Measurements from ENCODE around the gene OLR1.

The OLR1 gene

DNA sequence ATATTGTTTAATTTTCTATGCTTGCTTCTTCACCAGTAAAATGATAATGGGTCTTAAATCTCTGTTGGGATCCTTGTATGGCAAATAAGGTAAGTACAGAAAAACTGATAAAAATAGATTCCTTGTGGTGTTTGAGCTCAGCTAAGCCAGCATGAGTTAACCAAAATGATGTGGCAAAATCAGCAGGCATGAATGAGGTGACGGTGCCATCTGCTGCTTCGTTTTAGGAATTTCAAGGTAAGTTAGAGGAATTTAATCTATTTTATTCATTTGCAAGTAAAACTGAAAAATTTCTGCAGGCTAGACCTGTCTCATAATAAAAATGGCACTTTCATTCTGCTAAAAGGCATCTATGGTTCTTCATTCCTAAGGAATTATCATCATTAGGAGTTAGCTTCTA, 31.9 kb downstream of the OLR1 start:
- H3K4me3 Mint-ChIP-seq = no peak overlapping the region
- no peaks in the 10 kb centered on the region for H3K4me1 Mint-ChIP-seq
- no peak overlapping the region for H3K27ac Mint-ChIP-seq
- H3K9me3 Mint-ChIP-seq = no peaks in the 10 kb centered on the region
- H3K36me3 Mint-ChIP-seq = no peaks in the 10 kb centered on the region
- no peaks in the 10 kb centered on the region for H3K27me3 Mint-ChIP-seq

DNA sequence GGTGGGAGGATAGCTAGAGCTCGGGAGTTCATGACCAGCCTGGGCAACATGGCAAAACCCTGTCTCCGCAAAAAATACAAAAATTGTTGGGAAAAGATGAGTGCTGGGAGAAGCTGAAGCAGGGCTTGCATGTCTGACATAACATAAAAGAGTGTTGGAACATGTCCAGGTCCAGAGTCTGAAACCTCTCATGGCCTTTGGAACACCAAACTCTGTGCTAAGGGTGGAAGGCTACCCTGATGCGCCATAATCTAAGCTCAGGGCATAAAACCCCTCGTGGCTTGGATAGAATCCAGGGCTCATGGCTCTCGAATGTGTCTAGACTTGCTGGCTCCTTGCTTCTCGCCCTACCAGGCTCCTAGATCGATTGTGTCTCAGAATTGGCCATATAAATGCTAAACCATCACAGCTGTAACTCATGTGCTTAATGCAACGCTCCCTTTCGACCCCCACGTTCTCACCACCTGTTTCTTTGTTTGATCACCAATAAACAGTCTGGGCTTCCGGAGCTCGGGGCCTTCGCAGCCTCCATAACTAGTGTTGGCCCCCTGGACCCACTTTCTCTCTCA, 35.2 kb downstream of the OLR1 start:
- H3K4me1 Mint-ChIP-seq = no peaks in the 10 kb centered on the region
- H3K27ac Mint-ChIP-seq = no peak overlapping the region
- no peak overlapping the region for H3K4me3 Mint-ChIP-seq
- H3K27me3 Mint-ChIP-seq = no peaks in the 10 kb centered on the region
- H3K9me3 Mint-ChIP-seq = no peaks in the 10 kb centered on the region
- H3K36me3 Mint-ChIP-seq = no peaks in the 10 kb centered on the region

GRCh38 chr12:10135126-10135525, 36.8 kb downstream of the OLR1 start:
- no peak overlapping the region for H3K27ac Mint-ChIP-seq
- H3K9me3 Mint-ChIP-seq = no peaks in the 10 kb centered on the region
- H3K4me1 Mint-ChIP-seq = peaks cover 11% of the 10 kb centered on the region
- no peaks in the 10 kb centered on the region for H3K36me3 Mint-ChIP-seq
- no peaks in the 10 kb centered on the region for H3K27me3 Mint-ChIP-seq
- H3K4me3 Mint-ChIP-seq = no peak overlapping the region

- H3K9me3 Mint-ChIP-seq = no peaks in the 10 kb centered on the region
- H3K36me3 Mint-ChIP-seq = no peaks in the 10 kb centered on the region
- peaks cover 23% of the 10 kb centered on the region for H3K4me1 Mint-ChIP-seq
- no peaks in the 10 kb centered on the region for H3K27me3 Mint-ChIP-seq
- no peak overlapping the region for H3K27ac Mint-ChIP-seq
- H3K4me3 Mint-ChIP-seq = no peak overlapping the region
Measured at GRCh38 chr12:10132850-10133370, 39.0 kb downstream of the OLR1 start.

- H3K4me1 Mint-ChIP-seq = peaks cover 23% of the 10 kb centered on the region
- no peaks in the 10 kb centered on the region for H3K9me3 Mint-ChIP-seq
- H3K4me3 Mint-ChIP-seq = no peak overlapping the region
- H3K27ac Mint-ChIP-seq = no peak overlapping the region
- H3K36me3 Mint-ChIP-seq = no peaks in the 10 kb centered on the region
- no peaks in the 10 kb centered on the region for H3K27me3 Mint-ChIP-seq
Measured at GRCh38 chr12:10131111-10131690, 40.7 kb downstream of the OLR1 start.

DNA sequence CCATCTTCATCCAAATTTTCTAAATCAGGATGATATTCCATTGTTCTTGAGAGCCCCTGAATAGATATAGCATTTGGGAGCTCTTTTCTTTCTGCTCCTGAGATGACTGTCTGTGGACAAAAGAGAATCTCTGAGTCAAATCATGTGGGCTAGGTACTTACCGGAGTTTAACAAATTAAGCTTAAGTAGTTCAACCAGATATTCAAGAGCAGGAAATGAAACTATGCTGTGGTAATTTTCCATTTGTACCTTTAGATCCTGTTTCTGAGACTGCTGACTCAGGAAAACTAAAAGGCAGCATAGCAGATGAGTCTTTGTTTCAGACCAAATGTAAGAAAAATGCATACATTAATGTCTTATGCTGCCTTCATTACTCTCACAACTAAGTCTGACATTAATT, 41.9 kb downstream of the OLR1 start, which contains the start of gene CLEC7A:
Gene CLEC7A (minus strand): TSS at position 158 of the 400 bp plus-strand sequence. CDS start 117 bp downstream, at position 41.
- Mint-ChIP-seq H3K27me3 (peaks cover 1% of the 10 kb centered on the region), H3K4me3 (no peak within 1 kb of the TSS), H3K9me3 (no peaks in the 10 kb centered on the region), H3K36me3 (no peaks in the 10 kb centered on the region), H3K4me1 (peaks cover 23% of the 10 kb centered on the region), H3K27ac (no peak within 1 kb of the TSS)

GRCh38 chr12:10128687-10129086, 43.2 kb downstream of the OLR1 start:
- Mint-ChIP-seq H3K9me3 (no peaks in the 10 kb centered on the region), H3K4me1 (peaks cover 23% of the 10 kb centered on the region), H3K4me3 (no peak overlapping the region), H3K27ac (peak overlapping the region; percentile 26), H3K36me3 (no peaks in the 10 kb centered on the region), H3K27me3 (peaks cover 1% of the 10 kb centered on the region)

DNA sequence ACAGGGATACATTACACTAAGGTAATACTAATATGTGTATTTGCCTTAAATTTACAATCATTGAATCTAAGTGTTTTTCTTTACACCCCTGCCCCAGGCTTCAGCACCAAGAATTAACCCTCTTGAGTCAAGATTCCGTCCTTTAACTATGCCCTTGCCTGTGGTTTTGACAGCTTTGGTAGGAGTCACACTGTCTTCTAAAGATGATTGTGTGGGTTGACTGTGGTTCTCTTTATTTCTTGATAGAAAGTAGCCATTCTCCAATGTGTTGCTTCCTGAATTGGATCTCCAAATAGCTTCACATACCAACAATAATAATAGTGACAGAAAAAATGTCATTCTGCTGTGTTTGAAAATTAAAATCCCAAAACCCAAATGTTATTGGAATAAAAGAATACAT, 45.5 kb downstream of the OLR1 start:
- peaks cover 23% of the 10 kb centered on the region for H3K4me1 Mint-ChIP-seq
- no peaks in the 10 kb centered on the region for H3K36me3 Mint-ChIP-seq
- H3K4me3 Mint-ChIP-seq = no peak overlapping the region
- peaks cover 1% of the 10 kb centered on the region for H3K27me3 Mint-ChIP-seq
- H3K9me3 Mint-ChIP-seq = no peaks in the 10 kb centered on the region
- no peak overlapping the region for H3K27ac Mint-ChIP-seq

DNA sequence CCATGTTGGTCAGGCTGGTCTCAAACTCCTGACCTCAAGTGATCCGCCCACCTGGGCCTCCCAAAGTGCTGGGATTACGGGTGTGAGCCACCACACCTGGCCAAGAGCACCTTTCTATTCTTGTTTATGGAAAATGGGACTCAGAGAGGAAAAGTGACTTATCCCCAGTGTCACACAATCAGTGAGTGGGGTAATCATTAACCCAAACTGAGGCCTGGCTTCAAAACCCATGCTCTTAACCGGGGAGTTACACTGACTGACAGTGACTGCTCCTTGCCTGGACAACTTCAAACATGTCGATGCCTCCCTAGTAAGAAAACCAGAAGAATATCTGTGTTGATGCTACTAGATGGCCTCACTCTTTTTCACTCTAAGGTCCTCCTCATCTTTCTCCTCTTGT, 49.2 kb downstream of the OLR1 start:
- H3K4me3 Mint-ChIP-seq = no peak overlapping the region

DNA sequence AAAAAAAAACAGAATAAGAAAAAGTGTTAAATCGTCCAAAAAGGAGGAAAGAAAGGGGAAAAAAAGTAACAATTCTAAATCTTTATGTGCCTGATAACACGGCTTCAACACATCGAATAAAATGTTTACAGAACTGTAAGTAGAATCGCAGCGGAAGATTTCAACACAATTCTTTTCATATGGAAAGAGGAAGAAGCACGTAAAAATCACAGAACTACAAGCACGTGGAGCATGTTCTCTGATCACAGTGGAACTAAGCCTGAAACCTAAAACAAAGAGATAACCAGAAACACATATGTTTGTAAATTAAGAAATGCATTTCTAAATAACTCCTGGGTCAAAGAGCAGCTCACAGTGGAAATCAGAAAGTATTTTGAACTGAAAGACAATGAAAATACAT, 50.7 kb downstream of the OLR1 start:
- no peak overlapping the region for H3K4me3 Mint-ChIP-seq
- no peak overlapping the region for H3K27ac Mint-ChIP-seq
- no peaks in the 10 kb centered on the region for H3K9me3 Mint-ChIP-seq
- no peaks in the 10 kb centered on the region for H3K36me3 Mint-ChIP-seq
- H3K27me3 Mint-ChIP-seq = peaks cover 3% of the 10 kb centered on the region
- no peaks in the 10 kb centered on the region for H3K4me1 Mint-ChIP-seq

More for the DNA sequence above, 49.2 kb downstream of the OLR1 start:
- H3K9me3 Mint-ChIP-seq = no peaks in the 10 kb centered on the region
- no peaks in the 10 kb centered on the region for H3K36me3 Mint-ChIP-seq
- H3K27ac Mint-ChIP-seq = peak overlapping the region; percentile 84
- peaks cover 3% of the 10 kb centered on the region for H3K27me3 Mint-ChIP-seq
- H3K4me1 Mint-ChIP-seq = no peaks in the 10 kb centered on the region

GRCh38 chr12:10119066-10119465, 52.9 kb downstream of the OLR1 start:
- H3K4me1 Mint-ChIP-seq = no peaks in the 10 kb centered on the region
- no peaks in the 10 kb centered on the region for H3K36me3 Mint-ChIP-seq
- no peak overlapping the region for H3K27ac Mint-ChIP-seq
- no peaks in the 10 kb centered on the region for H3K9me3 Mint-ChIP-seq
- H3K27me3 Mint-ChIP-seq = peaks cover 2% of the 10 kb centered on the region
- H3K4me3 Mint-ChIP-seq = no peak overlapping the region

DNA sequence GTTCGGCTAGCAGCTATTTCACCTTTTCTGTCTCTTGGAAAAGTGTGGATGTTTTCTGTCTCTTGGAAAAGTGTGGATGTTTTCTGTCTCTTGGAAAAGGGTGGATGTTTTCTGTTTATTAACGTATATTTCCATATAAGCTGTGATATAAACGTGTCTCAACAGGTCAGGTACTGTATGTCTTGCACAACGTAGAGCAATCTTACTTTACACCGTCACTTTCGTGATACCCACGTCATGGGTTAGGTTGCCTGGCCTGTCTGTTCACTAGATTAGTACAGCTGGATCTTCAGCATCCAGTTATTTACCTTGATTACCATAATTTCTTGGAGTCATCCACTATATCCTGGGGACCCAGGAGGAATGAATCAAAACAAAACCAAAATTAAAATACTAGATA, 56.0 kb downstream of the OLR1 start:
- Mint-ChIP-seq H3K27ac (no peak overlapping the region), H3K36me3 (no peaks in the 10 kb centered on the region), H3K9me3 (no peaks in the 10 kb centered on the region), H3K27me3 (peaks cover 2% of the 10 kb centered on the region), H3K4me1 (no peaks in the 10 kb centered on the region), H3K4me3 (no peak overlapping the region)

GRCh38 chr12:10115311-10115710, 56.6 kb downstream of the OLR1 start:
- Mint-ChIP-seq H3K36me3 (no peaks in the 10 kb centered on the region), H3K27me3 (peaks cover 2% of the 10 kb centered on the region), H3K4me3 (no peak overlapping the region), H3K9me3 (no peaks in the 10 kb centered on the region), H3K4me1 (no peaks in the 10 kb centered on the region), H3K27ac (no peak overlapping the region)

- Mint-ChIP-seq H3K9me3 (no peaks in the 10 kb centered on the region), H3K27ac (no peak overlapping the region), H3K36me3 (no peaks in the 10 kb centered on the region), H3K4me3 (no peak overlapping the region), H3K27me3 (peaks cover 3% of the 10 kb centered on the region), H3K4me1 (no peaks in the 10 kb centered on the region)
Measured at GRCh38 chr12:10113920-10114319, 58.0 kb downstream of the OLR1 start.

DNA sequence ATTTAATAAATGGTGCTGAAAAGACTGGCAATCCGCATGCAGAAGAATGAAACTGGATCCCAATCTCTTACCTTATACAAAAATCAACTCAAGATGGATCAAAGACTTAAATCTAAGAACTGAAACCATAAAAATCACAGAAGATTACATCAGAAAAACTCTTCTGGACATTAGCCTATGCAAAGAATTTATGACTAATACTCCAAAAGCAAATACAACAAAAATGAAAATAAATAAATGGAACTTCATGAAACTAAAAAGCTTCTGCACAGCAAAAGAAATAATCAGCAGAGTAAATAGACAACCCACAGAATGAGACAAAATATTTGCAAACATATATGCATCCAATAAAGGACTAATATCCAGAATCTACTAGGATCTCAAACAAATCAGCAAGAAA, 58.9 kb downstream of the OLR1 start:
- H3K9me3 Mint-ChIP-seq = no peaks in the 10 kb centered on the region
- H3K36me3 Mint-ChIP-seq = no peaks in the 10 kb centered on the region
- no peaks in the 10 kb centered on the region for H3K4me1 Mint-ChIP-seq
- H3K27me3 Mint-ChIP-seq = peaks cover 1% of the 10 kb centered on the region
- no peak overlapping the region for H3K4me3 Mint-ChIP-seq
- H3K27ac Mint-ChIP-seq = no peak overlapping the region

GRCh38 chr12:10111451-10111850, 60.5 kb downstream of the OLR1 start:
- no peaks in the 10 kb centered on the region for H3K36me3 Mint-ChIP-seq

More at GRCh38 chr12:10111451-10111850, 60.5 kb downstream of the OLR1 start:
- no peak overlapping the region for H3K4me3 Mint-ChIP-seq
- H3K27ac Mint-ChIP-seq = no peak overlapping the region
- H3K27me3 Mint-ChIP-seq = peaks cover 4% of the 10 kb centered on the region
- no peaks in the 10 kb centered on the region for H3K9me3 Mint-ChIP-seq
- no peaks in the 10 kb centered on the region for H3K4me1 Mint-ChIP-seq

All from activated naive CD4-positive, alpha-beta T cell treated with anti-CD3 and anti-CD28 coated beads, Interleukin-2, amount 50 U/mL, for 24 hours (primary cell).